Measurements from ENCODE around the gene SH3RF3. TPM values are rescaled to one million over a fixed set of nuclear protein-coding genes. Genes with fewer than 3 reads are reported as not detected.

SH3RF3 gene
- total and polyA plus RNA-seq, 10 of the 15 experiments (the other 5 are each of a cell fraction or from before 2014, with no cell fraction given) = 0.08 to 8.8 (median 2.3) TPM

GRCh38 chr2:109330056-109330455 lies 201.1 kb downstream of the SH3RF3 start:
- Histone ChIP-seq H3K27me3 (replicated peaks in 1 of 2; ENCODE audit: control insufficient read depth in 2 of 2, insufficient read depth in 2 of 2, low read length in 1 of 2) (no peaks in the 10 kb centered on the region), H3K4me3 (no peak overlapping the region), H3K4me2 (ENCODE audit: control insufficient read depth, insufficient read depth) (no peak overlapping the region), H3K79me2 (ENCODE audit: control insufficient read depth, insufficient read depth, low read length) (no peaks in the 10 kb centered on the region), H3K27ac (ENCODE audit: control insufficient read depth, insufficient read depth) (no peak overlapping the region), H3K4me1 (ENCODE audit: control insufficient read depth, insufficient read depth, low read length) (peaks cover 28% of the 10 kb centered on the region), H4K20me1 (ENCODE audit: control insufficient read depth, insufficient read depth) (no peaks in the 10 kb centered on the region), H3K9ac (ENCODE audit: control insufficient read depth, insufficient read depth, low read length) (no peak overlapping the region), H2AFZ (ENCODE audit: control insufficient read depth, low read depth, low read length) (no peak overlapping the region), H3K36me3 (ENCODE audit: control insufficient read depth in 2 of 2, insufficient read depth in 2 of 2, low read length in 1 of 2) (no peaks in the 10 kb centered on the region), H3K9me3 (replicated peaks; ENCODE audit: control insufficient read depth, insufficient read depth, low read length) (no peaks in the 10 kb centered on the region)
- ChIA-PET SMC1A (ENCODE audit: uncharacterized antibody, unreplicated experiment) (no interaction called here), POLR2A (no interaction called here), CTCF (no interaction called here), RAD21 (ENCODE audit: unreplicated experiment) (no interaction called here)
- no peak for ATAC-seq
- DNase-seq (ENCODE audit: low read depth, low spot score) = no peak
- in situ Hi-C loops (cut with MboI) = no loop called here
- FAIRE-seq = no peak
- BruUV-seq (replicated peaks) = no TSS peak
- TF ChIP-seq, protein P1, sequence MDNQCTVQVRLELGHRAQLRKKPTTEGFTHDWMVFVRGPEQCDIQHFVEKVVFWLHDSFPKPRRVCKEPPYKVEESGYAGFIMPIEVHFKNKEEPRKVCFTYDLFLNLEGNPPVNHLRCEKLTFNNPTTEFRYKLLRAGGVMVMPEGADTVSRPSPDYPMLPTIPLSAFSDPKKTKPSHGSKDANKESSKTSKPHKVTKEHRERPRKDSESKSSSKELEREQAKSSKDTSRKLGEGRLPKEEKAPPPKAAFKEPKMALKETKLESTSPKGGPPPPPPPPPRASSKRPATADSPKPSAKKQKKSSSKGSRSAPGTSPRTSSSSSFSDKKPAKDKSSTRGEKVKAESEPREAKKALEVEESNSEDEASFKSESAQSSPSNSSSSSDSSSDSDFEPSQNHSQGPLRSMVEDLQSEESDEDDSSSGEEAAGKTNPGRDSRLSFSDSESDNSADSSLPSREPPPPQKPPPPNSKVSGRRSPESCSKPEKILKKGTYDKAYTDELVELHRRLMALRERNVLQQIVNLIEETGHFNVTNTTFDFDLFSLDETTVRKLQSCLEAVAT (IDR thresholded peaks at IDR 0.05) = no peak
- no peak for TF ChIP-seq EP300 (IDR thresholded peaks at IDR 0.05; ENCODE audit: borderline replicate concordance in 1 of 2, control insufficient read depth in 1 of 2, low read depth in 2 of 2, low read length in 2 of 2)
- no peak for TF ChIP-seq IKZF1 (conservative IDR thresholded peaks at IDR 0.05)
- TF ChIP-seq KDM1A (IDR thresholded peaks at IDR 0.05; ENCODE audit: borderline replicate concordance) = no peak
- TF ChIP-seq PAX8 (IDR thresholded peaks at IDR 0.05) = no peak
- no peak for TF ChIP-seq ATF7 (IDR thresholded peaks at IDR 0.05; ENCODE audit: low read depth)
- no peak for TF ChIP-seq TCF7 (IDR thresholded peaks at IDR 0.05; ENCODE audit: borderline replicate concordance)
- TF ChIP-seq, protein P2, sequence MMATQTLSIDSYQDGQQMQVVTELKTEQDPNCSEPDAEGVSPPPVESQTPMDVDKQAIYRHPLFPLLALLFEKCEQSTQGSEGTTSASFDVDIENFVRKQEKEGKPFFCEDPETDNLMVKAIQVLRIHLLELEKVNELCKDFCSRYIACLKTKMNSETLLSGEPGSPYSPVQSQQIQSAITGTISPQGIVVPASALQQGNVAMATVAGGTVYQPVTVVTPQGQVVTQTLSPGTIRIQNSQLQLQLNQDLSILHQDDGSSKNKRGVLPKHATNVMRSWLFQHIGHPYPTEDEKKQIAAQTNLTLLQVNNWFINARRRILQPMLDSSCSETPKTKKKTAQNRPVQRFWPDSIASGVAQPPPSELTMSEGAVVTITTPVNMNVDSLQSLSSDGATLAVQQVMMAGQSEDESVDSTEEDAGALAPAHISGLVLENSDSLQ (IDR thresholded peaks at IDR 0.05) = no peak
- TF ChIP-seq NRF1 (conservative IDR thresholded peaks at IDR 0.05; ENCODE audit: low read depth, low read length) = no peak
- no peak for TF ChIP-seq HCFC1 (IDR thresholded peaks at IDR 0.05; ENCODE audit: low read length)
- no peak for TF ChIP-seq DPF2 (IDR thresholded peaks at IDR 0.05)
- TF ChIP-seq TCF12 (IDR thresholded peaks at IDR 0.05; ENCODE audit: low read depth, low read length) = no peak
- TF ChIP-seq USF2 (IDR thresholded peaks at IDR 0.05; ENCODE audit: borderline replicate concordance, low read depth, low read length) = no peak
- no peak for TF ChIP-seq ASH2L (IDR thresholded peaks at IDR 0.05; ENCODE audit: borderline replicate concordance, low read depth)
- no peak for TF ChIP-seq POLR2AphosphoS5 (IDR thresholded peaks at IDR 0.05; ENCODE audit: low read length)
- intact Hi-C loops (cut with micrococcal nuclease; ENCODE audit: unreplicated experiment) = loop anchor here (5.0 to 10.0 kb wide), 2 partner anchors 115 to 182 kb away; no protein-coding TSS in a partner anchor
- 31% methylated on average over 4 of the region's 4 CpGs for WGBS (ENCODE audit: insufficient coverage, insufficient replicate concordance, low lambda C conversion rate, missing lambda C conversion rate)

All from GM12878 (cell line).